Neural cell (in vitro differentiated cells): ENCODE data around the gene AIMP1. TPM values are rescaled to one million over a fixed set of nuclear protein-coding genes. Genes with fewer than 3 reads are reported as not detected.

Source experiments
- H2AFZ ChIP-seq: fragments of 200-600, 300-800 bp; sonication (generic), shearing (Covaris generic); 2 replicates; pipeline ENCODE4 v1.6.0; 2014; ENCODE audit warnings: low read depth, mild to moderate bottlenecking, antibody characterized with exemption, low read length, moderate library complexity
- H3F3A ChIP-seq: fragments of 200-600 bp; shearing (Covaris generic); 2 replicates; pipeline ENCODE4 v1.6.1; 2016; ENCODE audit warnings: mild to moderate bottlenecking, moderate library complexity, mixed read lengths, antibody characterized with exemption, low read length; ENCODE audit not compliant: insufficient read depth, poor library complexity, severe bottlenecking
- H3K27ac ChIP-seq: fragments of 200-600, 300-800 bp; sonication (generic), shearing (Covaris generic); 2 replicates; pipeline ENCODE4 v1.5.1; 2014; ENCODE audit warnings: mild to moderate bottlenecking, low read length, moderate library complexity
- H3K27me3 ChIP-seq: fragments of 300-800, 200-600 bp; sonication (generic), shearing (Covaris generic); 2 replicates; pipeline ENCODE4 v1.6.0; 2014; ENCODE audit warnings: mild to moderate bottlenecking, low read depth, low read length, moderate library complexity; ENCODE audit not compliant: insufficient read depth
- H3K36me3 ChIP-seq: fragments of 300-800, 200-600 bp; sonication (generic), shearing (Covaris generic); 2 replicates; pipeline ENCODE4 v1.5.1; 2014; ENCODE audit warnings: mild to moderate bottlenecking, antibody characterized with exemption, low read length, moderate library complexity; ENCODE audit not compliant: insufficient read depth
- H3K4me2 ChIP-seq: fragments of 300-800, 200-600 bp; sonication (generic), shearing (Covaris generic); 2 replicates; pipeline ENCODE4 v1.6.0; 2014; ENCODE audit warnings: mild to moderate bottlenecking, low read length
- H3K4me3 ChIP-seq: fragments of 300-800, 200-600 bp; sonication (generic), shearing (Covaris generic); 2 replicates; pipeline ENCODE4 v1.5.1; 2014; ENCODE audit warnings: mild to moderate bottlenecking, low read length, moderate library complexity
- H3K79me2 ChIP-seq: fragments of 200-600 bp; shearing (Covaris generic); replicated peaks from 2 replicates; pipeline ENCODE4 v1.6.0; 2014; ENCODE audit warnings: mild to moderate bottlenecking, low read length, moderate library complexity; ENCODE audit not compliant: insufficient read depth
- H3K9ac ChIP-seq: fragments of 300-800, 200-600 bp; sonication (generic), shearing (Covaris generic); 2 replicates; pipeline ENCODE4 v1.6.1; 2016; ENCODE audit warnings: mild to moderate bottlenecking, low read length, mixed read lengths
- H3K9me2 ChIP-seq: fragments of 200-600 bp; shearing (Covaris generic); 2 replicates; pipeline ENCODE4 v1.6.1; 2016; ENCODE audit warnings: mild to moderate bottlenecking, low read length, mixed read lengths; ENCODE audit not compliant: insufficient read depth
- H3K9me3 ChIP-seq: fragments of 200-600, 300-800 bp; sonication (generic), shearing (Covaris generic); 2 replicates; pipeline ENCODE4 v1.6.1; 2016; ENCODE audit warnings: mild to moderate bottlenecking, mixed run types, low read length, moderate library complexity, mixed read lengths
- H4K20me1 ChIP-seq: fragments of 200-600 bp; shearing (Covaris generic); 2 replicates; pipeline ENCODE4 v1.6.1; 2016; ENCODE audit warnings: mild to moderate bottlenecking, mixed run types; ENCODE audit not compliant: insufficient read depth
- EP300 ChIP-seq: fragments of 450-650 bp; conservative IDR thresholded peaks from 2 replicates; pipeline ENCODE4 v1.6.1; 2014; ENCODE audit warnings: antibody characterized with exemption, mild to moderate bottlenecking, moderate library complexity; ENCODE audit not compliant: poor library complexity, severe bottlenecking
- EZH2 ChIP-seq: fragments of 200-600, 300-800 bp; shearing (Covaris generic), sonication (generic); IDR thresholded peaks from 2 replicates; pipeline ENCODE4 v1.6.1; 2014; ENCODE audit warnings: antibody characterized with exemption, low read length, borderline replicate concordance, mild to moderate bottlenecking; ENCODE audit not compliant: insufficient read depth, poor library complexity, severe bottlenecking
- MXI1 ChIP-seq: fragments of 450-650 bp; conservative IDR thresholded peaks from 2 replicates; pipeline ENCODE4 v1.6.1; 2014; ENCODE audit warnings: antibody characterized with exemption, mild to moderate bottlenecking; ENCODE audit not compliant: poor library complexity, severe bottlenecking
- POLR2AphosphoS5 ChIP-seq: IDR thresholded peaks from 2 replicates; pipeline ENCODE4 v1.6.1; 2012
- RAD21 ChIP-seq: fragments of 450-650 bp; conservative IDR thresholded peaks from 2 replicates; pipeline ENCODE4 v1.6.1; 2014; ENCODE audit warnings: antibody characterized with exemption, mild to moderate bottlenecking, moderate library complexity
- SMC3 ChIP-seq: fragments of 450-650 bp; conservative IDR thresholded peaks from 2 replicates; pipeline ENCODE4 v1.6.1; 2014; ENCODE audit warnings: antibody characterized with exemption, mild to moderate bottlenecking, moderate library complexity; ENCODE audit not compliant: poor library complexity
- TAF1 ChIP-seq: IDR thresholded peaks from 2 replicates; pipeline ENCODE4 v1.6.1; 2012; ENCODE audit warnings: low read depth
- polyA plus RNA-seq: library from polyadenylated mRNA; depleted of rRNA; stranded (reverse); fragments of >200 nt; gene quantifications from 2 replicates; pipeline ENCODE4 v1.2.3, GENCODE V29; 2014
- TF ChIP-seq, protein P1 (sequence below): fragments of 450-650 bp; IDR thresholded peaks from 2 replicates; pipeline ENCODE4 v1.5.1; 2014; ENCODE audit warnings: antibody characterized with exemption, mild to moderate bottlenecking, moderate library complexity; ENCODE audit not compliant: poor library complexity, severe bottlenecking
- TF ChIP-seq, protein P2 (sequence below): IDR thresholded peaks from 2 replicates; pipeline ENCODE4 v1.6.1; 2012; ENCODE audit warnings: borderline replicate concordance

Gene AIMP1
- polyA plus RNA-seq, 1 donor from 2014 or later: 46.5 TPM

DNA sequence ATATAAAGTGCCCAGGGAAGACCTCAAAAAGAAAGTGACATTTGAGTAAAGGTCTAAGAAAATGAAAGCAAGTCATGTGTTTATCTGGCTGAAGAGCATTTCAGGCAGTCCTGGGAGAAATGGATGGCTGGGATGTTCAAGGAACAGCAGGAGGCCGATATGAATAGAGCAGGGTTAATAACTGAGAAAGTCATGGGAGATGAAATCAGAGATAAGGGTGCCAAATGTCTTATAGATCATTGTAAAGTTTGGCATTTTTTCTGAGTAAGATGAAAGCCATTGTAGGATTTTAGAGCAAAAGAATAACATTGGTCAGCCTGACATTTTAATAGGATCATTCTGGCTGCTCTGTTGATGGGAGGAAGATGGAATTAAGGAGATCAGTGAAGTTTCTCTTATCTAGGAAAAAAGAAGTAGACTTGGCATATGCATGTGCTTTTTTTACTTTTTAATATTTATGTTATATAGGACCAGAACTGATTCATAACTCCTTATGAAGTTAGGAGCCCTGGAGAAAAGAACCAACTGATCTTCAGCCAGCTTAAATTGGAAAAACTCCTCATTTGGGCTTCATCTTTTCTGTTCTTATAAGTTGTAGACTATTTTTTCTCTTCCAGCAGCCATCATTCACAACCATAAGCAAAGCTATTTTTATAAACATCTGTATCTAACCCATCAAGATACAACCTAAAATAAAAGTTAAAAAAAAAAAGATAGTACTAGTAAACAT, 18.6 kb downstream of the AIMP1 start:
- Histone ChIP-seq H3K27me3 (no peaks in the 10 kb centered on the region), H3F3A (no peaks in the 10 kb centered on the region), H3K36me3 (peaks cover 12% of the 10 kb centered on the region), H2AFZ (no peak overlapping the region), H3K9ac (no peak overlapping the region), H3K4me3 (no peak overlapping the region), H3K9me2 (no peaks in the 10 kb centered on the region), H3K79me2 (no peaks in the 10 kb centered on the region), H3K27ac (no peak overlapping the region), H4K20me1 (no peaks in the 10 kb centered on the region), H3K4me2 (no peak overlapping the region), H3K9me3 (no peaks in the 10 kb centered on the region)
- TF ChIP-seq TAF1 (no peak), POLR2AphosphoS5 (no peak), RAD21 (no peak), SMC3 (no peak), EP300 (no peak), MXI1 (no peak)
- TF ChIP-seq, protein P1, sequence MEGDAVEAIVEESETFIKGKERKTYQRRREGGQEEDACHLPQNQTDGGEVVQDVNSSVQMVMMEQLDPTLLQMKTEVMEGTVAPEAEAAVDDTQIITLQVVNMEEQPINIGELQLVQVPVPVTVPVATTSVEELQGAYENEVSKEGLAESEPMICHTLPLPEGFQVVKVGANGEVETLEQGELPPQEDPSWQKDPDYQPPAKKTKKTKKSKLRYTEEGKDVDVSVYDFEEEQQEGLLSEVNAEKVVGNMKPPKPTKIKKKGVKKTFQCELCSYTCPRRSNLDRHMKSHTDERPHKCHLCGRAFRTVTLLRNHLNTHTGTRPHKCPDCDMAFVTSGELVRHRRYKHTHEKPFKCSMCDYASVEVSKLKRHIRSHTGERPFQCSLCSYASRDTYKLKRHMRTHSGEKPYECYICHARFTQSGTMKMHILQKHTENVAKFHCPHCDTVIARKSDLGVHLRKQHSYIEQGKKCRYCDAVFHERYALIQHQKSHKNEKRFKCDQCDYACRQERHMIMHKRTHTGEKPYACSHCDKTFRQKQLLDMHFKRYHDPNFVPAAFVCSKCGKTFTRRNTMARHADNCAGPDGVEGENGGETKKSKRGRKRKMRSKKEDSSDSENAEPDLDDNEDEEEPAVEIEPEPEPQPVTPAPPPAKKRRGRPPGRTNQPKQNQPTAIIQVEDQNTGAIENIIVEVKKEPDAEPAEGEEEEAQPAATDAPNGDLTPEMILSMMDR: no peak

DNA sequence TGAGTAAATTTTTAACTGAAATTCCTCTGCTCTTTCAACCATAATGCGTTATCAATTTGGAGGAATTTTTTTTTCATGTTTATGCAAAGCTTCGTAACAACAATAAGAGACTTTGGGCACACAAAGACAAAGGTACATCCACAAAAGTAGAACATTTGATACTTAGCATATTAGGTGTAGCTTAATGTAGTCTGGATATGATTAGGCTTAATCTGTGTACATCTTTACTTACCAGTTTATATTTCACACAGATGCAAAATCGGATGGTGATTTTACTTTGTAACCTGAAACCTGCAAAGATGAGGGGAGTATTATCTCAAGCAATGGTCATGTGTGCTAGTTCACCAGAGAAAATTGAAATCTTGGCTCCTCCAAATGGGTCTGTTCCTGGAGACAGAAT, 20.3 kb downstream of the AIMP1 start:
- no peak overlapping the region for H3K9ac ChIP-seq
- no peaks in the 10 kb centered on the region for H3K79me2 ChIP-seq
- no peaks in the 10 kb centered on the region for H3K27me3 ChIP-seq
- H3K9me2 ChIP-seq: no peaks in the 10 kb centered on the region
- H3F3A ChIP-seq: no peaks in the 10 kb centered on the region
- H4K20me1 ChIP-seq: no peaks in the 10 kb centered on the region
- no peak for TF ChIP-seq EZH2
- TF ChIP-seq POLR2AphosphoS5: no peak
- TF ChIP-seq TAF1: no peak
- no peak for TF ChIP-seq RAD21
- no peak for TF ChIP-seq MXI1
- no peak for TF ChIP-seq EP300
- TF ChIP-seq, protein P1: no peak
- no peak for TF ChIP-seq SMC3
- TF ChIP-seq, protein P2, sequence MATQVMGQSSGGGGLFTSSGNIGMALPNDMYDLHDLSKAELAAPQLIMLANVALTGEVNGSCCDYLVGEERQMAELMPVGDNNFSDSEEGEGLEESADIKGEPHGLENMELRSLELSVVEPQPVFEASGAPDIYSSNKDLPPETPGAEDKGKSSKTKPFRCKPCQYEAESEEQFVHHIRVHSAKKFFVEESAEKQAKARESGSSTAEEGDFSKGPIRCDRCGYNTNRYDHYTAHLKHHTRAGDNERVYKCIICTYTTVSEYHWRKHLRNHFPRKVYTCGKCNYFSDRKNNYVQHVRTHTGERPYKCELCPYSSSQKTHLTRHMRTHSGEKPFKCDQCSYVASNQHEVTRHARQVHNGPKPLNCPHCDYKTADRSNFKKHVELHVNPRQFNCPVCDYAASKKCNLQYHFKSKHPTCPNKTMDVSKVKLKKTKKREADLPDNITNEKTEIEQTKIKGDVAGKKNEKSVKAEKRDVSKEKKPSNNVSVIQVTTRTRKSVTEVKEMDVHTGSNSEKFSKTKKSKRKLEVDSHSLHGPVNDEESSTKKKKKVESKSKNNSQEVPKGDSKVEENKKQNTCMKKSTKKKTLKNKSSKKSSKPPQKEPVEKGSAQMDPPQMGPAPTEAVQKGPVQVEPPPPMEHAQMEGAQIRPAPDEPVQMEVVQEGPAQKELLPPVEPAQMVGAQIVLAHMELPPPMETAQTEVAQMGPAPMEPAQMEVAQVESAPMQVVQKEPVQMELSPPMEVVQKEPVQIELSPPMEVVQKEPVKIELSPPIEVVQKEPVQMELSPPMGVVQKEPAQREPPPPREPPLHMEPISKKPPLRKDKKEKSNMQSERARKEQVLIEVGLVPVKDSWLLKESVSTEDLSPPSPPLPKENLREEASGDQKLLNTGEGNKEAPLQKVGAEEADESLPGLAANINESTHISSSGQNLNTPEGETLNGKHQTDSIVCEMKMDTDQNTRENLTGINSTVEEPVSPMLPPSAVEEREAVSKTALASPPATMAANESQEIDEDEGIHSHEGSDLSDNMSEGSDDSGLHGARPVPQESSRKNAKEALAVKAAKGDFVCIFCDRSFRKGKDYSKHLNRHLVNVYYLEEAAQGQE: no peak
- no peak overlapping the region for H3K4me3 ChIP-seq
- no peak overlapping the region for H2AFZ ChIP-seq
- no peak overlapping the region for H3K27ac ChIP-seq
- H3K36me3 ChIP-seq: peaks cover 12% of the 10 kb centered on the region
- H3K9me3 ChIP-seq: no peaks in the 10 kb centered on the region
- no peak overlapping the region for H3K4me2 ChIP-seq
